OCI-LY1 (cell line): ENCODE data around the gene HOXB4.

Source experiments
- H2AFZ ChIP-seq: fragments of 200-600 bp; sonication (generic), shearing (Covaris generic); 2 replicates; pipeline ENCODE4 v1.6.0; 2014; ENCODE audit warnings: antibody characterized with exemption, mild to moderate bottlenecking, low read length
- H3F3A ChIP-seq: fragments of 200-600 bp; sonication (generic), shearing (Covaris generic); 2 replicates; pipeline ENCODE4 v1.6.0; 2014; ENCODE audit warnings: mild to moderate bottlenecking, antibody characterized with exemption, low read length, moderate library complexity; ENCODE audit not compliant: insufficient read depth
- H3K27ac ChIP-seq: fragments of 200-600 bp; sonication (generic); 2 replicates; pipeline ENCODE4 v1.5.1; 2014; ENCODE audit warnings: low read length, mixed run types, mild to moderate bottlenecking, low read depth; ENCODE audit not compliant: poor library complexity, severe bottlenecking
- H3K27me3 ChIP-seq: fragments of 200-600 bp; sonication (generic); 2 replicates; pipeline ENCODE4 v1.6.0; 2014; ENCODE audit warnings: antibody characterized with exemption, mild to moderate bottlenecking, low read length, moderate library complexity; ENCODE audit not compliant: insufficient read depth
- H3K36me3 ChIP-seq: fragments of 200-600 bp; sonication (generic); 2 replicates; pipeline ENCODE4 v1.6.1; 2014; ENCODE audit warnings: mild to moderate bottlenecking, antibody characterized with exemption, low read length, moderate library complexity, mixed read lengths; ENCODE audit not compliant: insufficient read depth
- H3K4me1 ChIP-seq: fragments of 200-600 bp; sonication (generic); 2 replicates; pipeline ENCODE4 v1.5.1; 2014; ENCODE audit warnings: mild to moderate bottlenecking, low read length, moderate library complexity; ENCODE audit not compliant: insufficient read depth, severe bottlenecking
- H3K4me2 ChIP-seq: fragments of 200-600 bp; sonication (generic), shearing (Covaris generic); 2 replicates; pipeline ENCODE4 v1.6.1; 2014; ENCODE audit warnings: low read length
- H3K4me3 ChIP-seq: fragments of 200-600 bp; sonication (generic); 2 replicates; pipeline ENCODE4 v1.5.1; 2014; ENCODE audit warnings: low read length, low read depth, mild to moderate bottlenecking, mixed read lengths; ENCODE audit not compliant: poor library complexity, severe bottlenecking
- H3K79me2 ChIP-seq: fragments of 200-600 bp; shearing (Covaris generic); 2 replicates; pipeline ENCODE4 v1.6.1; 2016; ENCODE audit warnings: mixed run types, low read length, mixed read lengths; ENCODE audit not compliant: insufficient read depth
- H3K9ac ChIP-seq: fragments of 200-600 bp; sonication (generic), shearing (Covaris generic); 2 replicates; pipeline ENCODE4 v1.6.1; 2014; ENCODE audit warnings: mild to moderate bottlenecking, low read length, mixed read lengths
- H3K9me2 ChIP-seq: fragments of 200-600 bp; sonication (generic), shearing (Covaris generic); 2 replicates; pipeline ENCODE4 v1.6.1; 2014; ENCODE audit warnings: low read depth, mild to moderate bottlenecking, low read length, mixed read lengths
- H3K9me3 ChIP-seq: fragments of 200-600 bp; shearing (Covaris generic); 2 replicates; pipeline ENCODE4 v1.6.1; 2014; ENCODE audit warnings: low read length, mixed read lengths
- H4K20me1 ChIP-seq: fragments of 200-600 bp; sonication (generic), shearing (Covaris generic); 2 replicates; pipeline ENCODE4 v1.6.0; 2016; ENCODE audit warnings: mild to moderate bottlenecking, low read length; ENCODE audit not compliant: insufficient read depth
- CTCF ChIP-seq: fragments of 200-600 bp; sonication (generic), shearing (Covaris generic); IDR thresholded peaks from 2 replicates; pipeline ENCODE4 v1.5.1; 2017; ENCODE audit warnings: mild to moderate bottlenecking, antibody characterized with exemption, low read length, moderate library complexity, mixed read lengths
- EZH2 ChIP-seq: fragments of 200-600 bp; sonication (generic), shearing (Covaris generic); IDR thresholded peaks from 2 replicates; pipeline ENCODE4 v1.8.0; 2017; ENCODE audit warnings: borderline replicate concordance, mixed run types, mild to moderate bottlenecking, antibody characterized with exemption, low read length, moderate library complexity, mixed read lengths

The HOXB4 gene

GRCh38 chr17:48601539-48602425, 23.6 kb upstream of the HOXB4 start:
- Histone ChIP-seq H3K9me2 (no peaks in the 10 kb centered on the region), H3K79me2 (no peaks in the 10 kb centered on the region), H3K4me2 (no peak overlapping the region), H3K4me3 (no peak overlapping the region), H3K4me1 (no peaks in the 10 kb centered on the region), H3K36me3 (no peaks in the 10 kb centered on the region), H4K20me1 (no peaks in the 10 kb centered on the region), H3K27me3 (peaks cover 5% of the 10 kb centered on the region; the same call in 1 of the 2 replicates), H2AFZ (no peak overlapping the region), H3K9ac (no peak overlapping the region), H3K9me3 (no peaks in the 10 kb centered on the region), H3F3A (no peaks in the 10 kb centered on the region), H3K27ac (no peak overlapping the region)
- TF ChIP-seq EZH2 (no peak), CTCF (no peak)

DNA sequence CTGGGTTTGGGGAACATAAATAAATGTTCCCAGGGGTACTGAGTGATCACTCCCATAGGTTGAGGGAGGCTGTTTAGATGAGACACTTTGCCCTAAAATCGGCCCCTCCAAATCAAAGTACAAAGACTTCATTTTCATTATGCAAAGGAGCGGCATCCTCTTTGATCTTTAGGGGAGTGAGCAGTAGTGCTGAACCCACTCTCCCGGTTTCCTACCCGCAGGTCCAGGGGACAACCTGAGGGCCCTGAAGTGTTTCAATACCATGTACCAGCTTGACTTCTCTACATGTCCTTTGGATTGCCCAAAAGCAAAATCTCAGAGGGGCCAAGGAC, 23.0 kb upstream of the HOXB4 start:
- Histone ChIP-seq H3K9ac (no peak overlapping the region), H3K9me2 (no peaks in the 10 kb centered on the region), H3K36me3 (no peaks in the 10 kb centered on the region), H3K27me3 (peaks cover 5% of the 10 kb centered on the region; the same call in 1 of the 2 replicates), H4K20me1 (no peaks in the 10 kb centered on the region), H3K4me3 (no peak overlapping the region), H2AFZ (no peak overlapping the region), H3K9me3 (no peaks in the 10 kb centered on the region), H3K79me2 (no peaks in the 10 kb centered on the region), H3K4me2 (no peak overlapping the region), H3F3A (no peaks in the 10 kb centered on the region), H3K4me1 (no peaks in the 10 kb centered on the region), H3K27ac (no peak overlapping the region)
- TF ChIP-seq CTCF (no peak), EZH2 (no peak)

GRCh38 chr17:48600244-48601098, 22.3 kb upstream of the HOXB4 start:
- Histone ChIP-seq H3K79me2 (no peaks in the 10 kb centered on the region), H3F3A (no peaks in the 10 kb centered on the region), H4K20me1 (no peaks in the 10 kb centered on the region), H3K4me3 (no peak overlapping the region), H3K36me3 (no peaks in the 10 kb centered on the region), H3K27me3 (peaks cover 5% of the 10 kb centered on the region; the same call in 1 of the 2 replicates), H3K4me1 (no peaks in the 10 kb centered on the region), H3K9me2 (no peaks in the 10 kb centered on the region), H2AFZ (no peak overlapping the region), H3K4me2 (no peak overlapping the region), H3K9ac (no peak overlapping the region), H3K27ac (no peak overlapping the region), H3K9me3 (no peaks in the 10 kb centered on the region)
- TF ChIP-seq EZH2: no peak
- TF ChIP-seq CTCF: no peak
